GM21717 (cell line): ENCODE results near the gene SLC8A1.

Experiments
- ATAC-seq: cut with Tn5 transposase; IDR thresholded peaks from one replicate; pipeline ENCODE4 v1.9.1; 2021; ENCODE audit warnings: mild to moderate bottlenecking, moderate library complexity; ENCODE audit not compliant: unreplicated experiment

SLC8A1 gene

DNA sequence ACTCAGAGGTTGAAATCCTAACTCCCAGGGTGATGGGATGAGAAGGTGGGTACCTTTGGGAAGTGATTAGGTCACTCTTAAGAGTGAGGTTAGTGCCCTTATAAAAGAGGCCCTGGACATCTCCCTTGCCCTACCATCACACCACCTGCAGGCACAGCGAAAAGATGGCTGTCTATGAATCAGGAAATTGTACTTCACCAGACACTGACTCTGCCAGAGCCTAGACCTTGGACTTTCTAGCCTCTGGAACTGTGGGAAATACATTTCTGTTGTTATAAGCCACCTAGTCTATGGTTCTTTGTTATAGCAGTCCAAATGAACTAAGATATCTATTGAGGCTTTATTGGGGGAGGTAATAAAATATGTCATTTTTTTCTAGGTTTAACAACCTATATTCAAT is 203.6 kb downstream of the SLC8A1 start:
- ATAC-seq, result no peak

DNA sequence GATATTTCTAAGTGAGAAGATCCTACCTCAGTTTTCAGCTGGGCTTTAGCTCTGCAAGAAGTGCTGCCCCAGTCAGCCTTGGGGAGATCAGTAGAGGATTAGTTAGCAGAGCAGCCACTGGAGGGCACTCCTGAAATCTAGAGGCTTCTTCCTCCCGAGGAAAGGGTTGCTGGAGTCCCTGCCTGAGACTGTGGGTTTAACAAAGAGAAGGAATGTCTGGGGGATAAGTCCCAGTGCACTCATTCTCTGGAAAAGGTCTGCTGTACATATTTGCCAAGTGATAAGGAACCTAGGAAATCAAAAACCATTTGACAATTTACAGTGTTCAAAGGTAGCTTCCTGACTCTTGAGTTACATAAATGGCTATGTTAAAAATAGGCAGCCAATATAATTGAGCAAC is 207.2 kb downstream of the SLC8A1 start:
- ATAC-seq, result no peak

DNA sequence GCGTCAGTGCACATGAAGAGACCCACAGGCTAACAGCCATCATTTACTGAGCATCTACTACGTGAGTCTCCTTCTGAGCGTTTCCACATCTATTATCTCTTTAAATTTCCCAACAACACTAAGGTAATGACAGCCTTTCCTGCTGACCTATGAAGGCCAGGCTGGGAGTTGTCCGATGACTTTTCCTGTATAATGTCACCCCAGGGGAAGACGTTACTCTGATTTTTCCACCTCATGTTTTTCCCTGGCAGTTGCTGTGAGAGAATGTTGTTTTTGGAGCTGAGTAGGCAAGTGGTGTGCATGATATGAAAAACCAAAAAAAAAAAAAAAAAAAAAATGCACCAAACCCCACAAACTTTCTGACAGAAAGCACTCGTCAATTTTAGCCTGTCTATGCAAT is 207.6 kb downstream of the SLC8A1 start:
- ATAC-seq, result no peak

DNA sequence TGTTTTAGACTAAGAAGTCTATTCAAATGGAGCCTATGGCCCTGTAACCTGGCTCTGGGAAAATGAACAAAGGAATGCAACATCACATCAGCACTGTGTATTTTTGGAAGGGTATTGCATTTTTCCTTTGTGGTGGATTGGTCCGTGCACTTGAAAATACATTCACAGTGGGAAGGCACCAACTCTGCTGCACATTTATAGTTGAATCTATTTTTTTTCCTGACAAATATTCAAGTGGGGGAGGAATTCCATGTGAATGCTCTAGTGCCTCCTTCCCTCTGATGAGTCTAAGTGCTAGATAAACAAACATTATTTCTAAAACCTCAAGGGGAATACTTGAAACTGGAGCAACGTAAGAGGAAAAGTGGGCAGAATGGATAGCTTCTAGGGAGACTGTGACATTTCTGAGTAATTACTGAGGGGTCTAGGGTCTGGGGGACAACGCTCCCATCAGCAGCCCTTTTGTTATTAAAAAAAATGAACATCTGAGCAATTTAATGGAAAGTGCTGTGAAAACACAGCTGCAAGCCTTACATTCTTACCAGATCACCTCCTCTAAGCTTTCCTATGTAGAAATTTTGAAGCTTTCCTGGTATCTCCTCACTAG is 208.2 kb downstream of the SLC8A1 start:
- ATAC-seq, result no peak

DNA sequence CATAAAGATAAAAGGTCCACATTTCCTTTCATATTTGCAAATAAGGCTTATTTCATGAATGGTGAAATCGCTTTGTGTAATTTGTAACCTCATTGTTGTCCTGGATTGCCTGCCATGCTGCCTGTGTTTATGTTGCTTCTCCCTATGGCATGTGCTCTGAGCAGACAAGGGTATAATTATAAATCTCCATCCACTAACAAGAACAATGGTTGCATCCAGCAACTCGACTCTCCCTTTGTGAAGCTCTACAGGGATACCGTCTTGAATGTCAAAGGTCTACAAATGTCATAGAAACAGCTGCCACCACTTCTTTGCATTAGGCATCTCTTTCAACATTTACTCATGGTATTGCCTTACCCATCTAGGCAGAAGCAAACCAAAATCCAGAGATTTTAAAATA is 209.6 kb downstream of the SLC8A1 start:
- no peak for ATAC-seq

DNA sequence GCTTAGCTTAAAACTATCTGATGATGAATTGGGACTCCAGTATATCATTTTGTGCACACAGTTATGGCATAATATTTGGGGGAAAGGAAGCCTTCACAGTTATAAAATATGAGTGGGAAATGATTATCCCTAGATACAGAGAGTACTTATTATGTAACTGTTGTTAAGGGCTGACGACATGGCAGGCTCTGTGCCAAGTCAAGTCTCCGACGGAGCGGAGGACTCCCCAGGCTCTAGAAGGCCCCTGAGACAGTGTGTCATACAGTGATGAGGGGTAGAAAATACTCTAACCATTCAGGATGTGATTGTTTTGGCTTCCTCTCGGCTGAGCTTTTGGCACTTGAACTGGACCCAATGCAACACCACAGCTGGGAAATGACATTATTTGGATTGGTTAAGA is 211.8 kb downstream of the SLC8A1 start:
- ATAC-seq, result no peak

DNA sequence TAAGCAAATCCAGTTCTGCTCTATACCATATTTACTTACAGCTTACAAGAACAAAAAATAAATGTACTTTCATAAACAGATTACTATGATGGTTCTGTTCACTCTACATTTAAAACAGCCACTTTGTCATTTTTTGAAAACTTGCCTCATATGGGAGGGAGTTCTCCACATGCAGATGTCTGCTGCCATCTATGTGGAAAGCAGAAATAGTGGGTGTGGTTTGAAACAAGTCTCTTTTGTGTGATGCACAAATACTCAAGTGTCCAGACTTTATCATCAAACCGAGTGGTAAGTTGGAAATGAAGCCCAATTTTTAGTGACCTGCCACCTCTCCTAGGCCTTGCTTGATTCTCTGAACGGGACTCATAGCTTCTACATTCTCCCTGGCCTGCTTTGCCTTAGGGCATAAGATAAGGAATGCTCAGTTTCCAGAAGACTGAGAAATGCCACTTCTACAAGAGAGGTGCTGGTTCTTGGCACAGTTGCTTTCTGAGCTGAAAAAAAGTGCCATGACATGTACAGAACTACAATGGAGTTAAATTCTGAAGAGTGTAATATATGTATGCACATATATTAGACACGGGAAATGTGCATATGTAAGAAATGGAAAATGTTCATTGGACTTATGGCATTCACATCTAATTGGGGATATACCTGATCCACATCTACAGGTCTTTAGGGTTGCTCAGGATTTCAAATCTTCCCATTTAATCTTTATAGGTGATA is 221.0 kb downstream of the SLC8A1 start:
- no peak for ATAC-seq

DNA sequence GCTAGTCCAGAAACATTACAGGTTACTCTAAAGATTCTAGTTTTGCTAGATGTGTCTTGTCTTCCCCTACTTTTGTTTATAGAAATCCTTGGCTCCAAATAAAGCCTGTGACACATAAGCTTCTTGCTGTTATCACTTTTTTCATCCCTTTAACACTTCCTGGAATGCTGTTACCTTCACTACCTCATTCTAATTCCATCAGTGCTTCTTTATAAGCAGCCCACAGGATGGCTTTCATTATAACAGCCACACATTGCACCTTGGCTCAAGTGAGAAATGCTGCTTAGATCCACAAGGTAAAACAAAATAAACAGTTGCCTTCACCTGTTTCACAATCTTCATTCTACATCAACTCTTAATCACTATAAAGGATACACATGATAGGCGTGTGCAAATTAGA is 221.7 kb downstream of the SLC8A1 start:
- ATAC-seq, result no peak

DNA sequence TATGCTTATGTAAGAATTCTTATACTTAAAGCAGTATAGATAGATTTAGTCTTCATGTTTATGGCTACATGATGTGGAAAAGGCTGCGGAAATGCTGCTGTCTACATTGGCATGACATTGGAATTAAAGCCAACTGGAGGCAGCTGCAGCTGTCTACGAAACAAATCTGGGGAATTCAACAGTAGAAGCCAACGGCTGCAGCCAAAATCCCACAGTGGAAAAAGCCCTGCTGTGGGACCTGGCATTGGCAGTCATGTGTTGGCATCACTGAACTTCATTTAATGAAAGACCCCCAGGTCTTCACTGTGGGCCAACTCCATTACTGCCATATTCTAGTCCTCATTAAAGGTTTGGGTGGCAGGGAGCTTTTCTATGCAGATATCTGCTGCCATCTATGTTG is 223.6 kb downstream of the SLC8A1 start:
- ATAC-seq, result no peak

DNA sequence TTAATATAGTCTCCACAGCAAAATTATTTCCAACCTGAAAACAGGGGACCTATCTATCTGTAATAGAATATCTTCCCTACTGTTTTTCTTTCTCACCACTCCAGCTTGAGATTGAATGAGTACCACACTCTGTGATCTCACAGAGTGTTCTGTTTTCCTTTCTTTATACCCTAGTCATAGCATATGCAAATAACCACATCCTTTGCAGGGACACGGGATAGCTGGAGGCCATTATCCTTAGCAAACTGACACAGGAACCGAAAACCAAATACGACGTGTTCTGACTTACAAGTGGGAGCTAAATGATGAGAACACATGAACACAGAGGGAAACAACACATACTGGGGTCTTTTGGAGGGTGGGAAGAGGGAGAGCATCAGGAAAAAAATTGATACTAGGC is 224.7 kb downstream of the SLC8A1 start:
- ATAC-seq, result no peak

DNA sequence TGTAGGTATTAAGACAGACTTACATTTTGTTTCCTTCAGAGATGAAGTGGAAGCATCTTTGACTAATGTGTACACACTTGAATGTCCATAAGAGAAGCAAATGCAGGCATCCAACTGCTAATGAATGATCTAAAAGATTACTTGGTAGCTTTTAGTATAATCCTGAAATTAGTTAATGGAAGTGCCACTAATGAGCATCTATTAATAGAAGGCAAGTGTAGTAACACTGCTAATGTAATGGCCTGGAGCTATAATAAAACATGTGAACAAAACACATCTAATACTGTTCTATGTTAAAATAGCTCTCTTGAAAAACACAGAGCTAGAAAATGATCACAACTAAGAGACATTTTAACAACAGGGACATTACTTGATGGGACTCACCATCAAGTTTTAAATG is 225.3 kb downstream of the SLC8A1 start:
- ATAC-seq, result no peak

DNA sequence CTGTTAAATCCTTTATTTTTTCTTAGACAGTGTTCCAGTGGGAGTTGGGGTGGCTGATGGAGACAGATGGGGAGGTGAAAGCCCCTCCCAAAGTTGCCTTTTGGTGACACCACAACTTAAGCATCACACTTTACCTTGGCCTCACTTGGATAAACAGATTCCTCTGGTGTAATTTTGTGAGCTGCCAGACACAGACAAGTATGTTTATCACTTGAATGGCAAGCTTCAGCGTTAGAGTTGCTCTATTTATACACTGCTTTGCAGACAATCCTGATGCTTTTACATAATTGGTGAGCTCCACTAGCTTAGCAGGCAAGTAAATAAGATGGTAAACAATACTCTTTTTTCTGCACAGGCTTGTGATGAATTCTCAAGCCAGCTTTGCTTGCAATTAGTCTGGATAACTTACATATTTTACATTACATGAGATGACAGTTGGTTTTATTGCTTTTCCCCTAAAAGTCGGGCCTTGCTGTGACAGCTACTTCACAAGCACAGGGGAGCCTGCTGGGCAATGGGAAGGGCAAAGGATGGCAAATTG is 226.2 kb downstream of the SLC8A1 start:
- ATAC-seq, result no peak

DNA sequence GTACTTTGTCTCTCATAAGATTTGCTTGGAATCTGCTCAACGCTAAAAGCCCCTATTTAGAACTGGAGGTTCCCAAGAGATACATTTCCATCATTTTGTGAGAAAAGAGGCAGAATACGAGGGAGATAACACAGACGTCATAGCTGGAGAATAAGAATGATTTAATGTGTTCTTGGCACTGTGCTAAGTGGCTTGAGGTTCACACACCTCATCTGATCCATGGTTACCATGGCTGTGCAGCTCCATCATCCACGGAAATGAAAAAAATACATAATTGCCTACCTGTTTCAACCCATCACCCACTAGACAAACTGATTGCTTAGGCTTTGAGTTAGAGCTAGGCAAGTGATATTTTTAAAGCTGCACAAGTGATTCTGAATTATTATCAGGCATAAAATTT is 227.6 kb downstream of the SLC8A1 start:
- no peak for ATAC-seq

DNA sequence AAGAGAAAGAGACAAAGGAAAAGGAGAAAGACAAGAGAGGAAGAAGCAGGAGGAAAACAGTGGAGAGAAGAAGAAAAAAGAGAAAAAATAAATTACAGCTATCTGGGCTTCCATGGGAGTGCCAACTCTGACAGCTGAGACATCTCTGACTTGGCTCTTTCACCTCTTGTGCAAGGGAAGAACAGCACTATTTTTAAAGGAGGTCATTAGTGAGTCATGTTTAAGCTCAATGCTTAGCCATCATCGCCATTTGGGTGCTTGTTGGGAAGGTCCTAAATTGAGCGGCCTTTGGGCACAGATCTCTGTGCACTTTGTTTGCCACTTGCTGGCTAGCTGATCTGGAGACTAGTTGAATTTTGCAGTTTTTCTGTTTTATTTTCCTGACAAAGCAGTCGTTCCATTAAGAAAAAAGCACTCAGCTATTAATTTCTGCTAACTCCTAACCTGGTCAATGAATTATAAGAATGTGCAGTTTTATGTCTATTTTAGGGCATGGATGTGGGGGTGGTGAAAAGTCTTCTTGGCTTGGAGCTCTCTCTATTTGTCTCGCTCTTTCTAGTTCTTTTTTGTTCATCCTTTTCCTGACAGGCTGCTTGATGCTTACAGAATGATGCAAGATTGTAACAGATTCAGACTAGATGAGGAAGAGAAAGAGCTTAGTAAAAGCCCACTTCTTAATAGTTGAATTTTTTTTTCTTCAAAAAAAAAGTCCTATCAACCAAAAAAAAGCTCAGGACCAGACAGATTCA is 231.5 kb downstream of the SLC8A1 start:
- ATAC-seq, result no peak

DNA sequence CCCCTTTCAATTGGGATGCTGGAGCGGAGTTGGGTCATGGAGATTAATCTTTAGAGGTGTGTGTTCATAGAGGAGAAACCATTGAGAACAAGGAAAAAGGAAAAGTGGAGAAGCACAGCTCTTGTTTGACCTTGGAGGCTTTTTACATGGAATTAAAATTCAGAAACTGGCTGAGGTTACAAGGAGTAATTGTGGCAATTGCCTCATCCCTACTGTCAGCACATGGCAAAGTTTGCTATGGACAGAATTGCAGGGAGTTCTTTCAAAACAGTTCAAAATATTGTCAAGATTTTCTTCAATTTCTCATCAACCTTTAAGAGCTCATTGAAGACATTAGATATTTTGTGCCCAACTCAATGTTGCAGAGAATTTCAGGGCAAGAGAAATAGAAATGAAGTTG is 232.7 kb downstream of the SLC8A1 start:
- no peak for ATAC-seq

DNA sequence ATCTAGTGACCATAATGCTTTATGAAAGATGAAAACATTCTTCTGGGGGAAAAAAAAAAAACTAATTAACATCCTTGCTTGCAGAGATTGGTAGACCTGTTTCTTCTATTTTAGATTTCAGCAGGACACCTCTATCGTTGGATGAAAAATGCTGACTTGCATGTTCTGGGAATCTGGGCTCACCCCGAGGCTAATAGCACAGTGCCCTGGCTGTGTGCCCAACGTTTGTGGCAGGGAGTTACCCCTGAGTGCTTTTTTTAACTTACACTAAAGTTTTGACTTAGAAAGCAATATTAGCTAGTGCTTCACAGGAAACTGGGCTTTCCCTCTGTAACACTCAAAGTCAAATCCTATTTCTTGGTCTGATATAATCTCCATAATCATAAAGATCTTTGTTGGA is 233.2 kb downstream of the SLC8A1 start:
- ATAC-seq, result no peak

DNA sequence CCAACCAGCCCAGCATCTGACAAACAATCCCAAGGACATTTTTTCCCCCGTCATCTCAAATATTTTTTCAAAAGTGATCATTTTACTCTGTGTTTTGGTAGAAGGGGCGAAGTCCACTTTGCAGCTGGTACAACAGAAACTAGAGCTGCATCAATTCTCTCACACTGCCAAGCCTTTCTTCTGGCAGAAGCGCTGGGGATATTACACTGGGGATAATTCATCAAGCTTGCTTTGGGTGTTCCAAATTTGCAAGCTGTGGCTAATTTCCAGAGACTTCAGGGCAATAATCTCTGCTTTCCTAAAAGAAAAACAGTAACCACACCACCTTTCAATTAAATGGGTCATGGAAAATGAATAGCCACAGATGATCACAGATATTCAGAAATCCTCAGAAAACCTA is 238.3 kb downstream of the SLC8A1 start:
- no peak for ATAC-seq

DNA sequence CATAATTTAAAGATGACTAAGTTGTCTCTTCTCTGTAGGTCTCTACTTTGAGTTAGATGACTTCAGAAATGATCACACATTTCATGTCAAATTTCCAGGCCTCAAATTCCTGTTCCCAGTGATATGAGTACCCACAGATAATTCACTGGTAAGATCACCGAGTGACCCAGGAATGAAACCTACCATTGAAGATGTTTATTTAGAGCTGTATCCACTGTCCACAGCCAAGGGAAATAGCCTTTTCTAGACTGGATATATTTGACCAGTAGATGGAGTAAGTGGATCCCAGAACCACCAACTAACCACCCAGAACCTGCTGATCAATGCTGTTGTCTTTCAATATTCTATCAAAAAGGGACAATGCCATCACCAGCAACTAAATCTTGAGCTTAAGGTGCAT is 238.8 kb downstream of the SLC8A1 start:
- ATAC-seq, result no peak

DNA sequence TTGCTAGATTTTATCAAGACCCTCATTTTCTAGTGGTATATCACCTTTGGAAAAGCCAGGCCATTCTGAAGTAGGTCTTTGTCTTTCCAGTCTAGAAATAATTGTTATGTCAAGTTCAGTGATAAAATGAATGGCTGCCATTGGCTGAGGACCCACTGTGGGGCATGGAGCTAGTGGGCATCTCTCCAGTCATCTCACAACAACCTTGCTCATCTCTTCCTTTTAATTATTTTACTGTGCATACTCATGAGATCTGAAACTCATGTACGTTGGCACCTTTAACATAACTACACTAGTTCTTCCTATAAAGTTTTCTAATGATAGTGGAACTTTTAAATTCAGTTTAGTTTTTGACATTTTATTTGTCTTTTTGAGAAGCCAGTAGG is 240.9 kb downstream of the SLC8A1 start:
- ATAC-seq, result no peak

DNA sequence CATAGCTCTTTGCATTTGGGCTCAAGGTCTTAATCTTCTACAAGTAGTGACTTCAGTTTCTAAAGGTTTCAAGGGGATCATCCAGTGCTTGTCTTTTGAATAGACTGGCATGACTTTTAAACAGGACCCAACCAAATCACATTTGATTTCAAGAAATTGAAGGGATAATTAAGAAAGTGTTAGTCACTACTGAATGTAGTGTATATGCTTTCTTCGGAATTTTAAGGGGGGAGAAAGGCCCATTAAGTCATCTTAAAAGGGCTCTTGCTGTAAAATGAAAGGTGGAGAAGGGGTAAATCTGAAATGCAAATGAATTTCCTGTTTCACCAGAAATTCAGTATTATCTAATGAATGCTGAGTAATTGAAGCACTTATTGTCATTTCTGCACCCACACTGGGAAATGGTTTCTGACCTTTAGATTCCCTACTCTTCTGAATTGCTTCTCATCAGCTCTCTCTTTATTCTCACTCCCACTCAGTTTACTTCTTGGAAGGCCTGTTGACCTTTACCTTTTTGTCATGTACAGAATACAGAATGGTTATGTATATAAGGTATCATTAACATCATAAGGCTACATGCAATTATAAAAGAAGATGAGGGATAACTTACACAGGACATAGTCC is 241.4 kb downstream of the SLC8A1 start:
- no peak for ATAC-seq

DNA sequence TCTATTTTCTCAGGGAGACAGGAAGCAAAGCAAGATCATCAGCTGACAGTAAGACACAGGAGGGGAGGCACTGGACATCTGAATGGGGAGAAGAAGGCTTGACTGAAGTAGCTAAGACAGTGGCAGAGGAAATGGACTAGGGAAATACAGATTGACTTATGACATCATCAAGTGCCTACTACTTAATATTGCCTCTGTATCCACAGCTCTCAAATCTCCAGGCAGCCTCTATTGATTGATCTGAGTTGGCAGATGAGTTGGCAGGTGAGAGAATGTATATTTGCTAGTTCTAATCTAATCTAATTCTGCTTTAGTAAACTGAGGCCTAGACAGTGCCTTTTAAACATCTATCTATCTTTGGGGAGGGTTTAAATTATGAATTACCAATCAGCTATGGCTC is 242.1 kb downstream of the SLC8A1 start:
- no peak for ATAC-seq

DNA sequence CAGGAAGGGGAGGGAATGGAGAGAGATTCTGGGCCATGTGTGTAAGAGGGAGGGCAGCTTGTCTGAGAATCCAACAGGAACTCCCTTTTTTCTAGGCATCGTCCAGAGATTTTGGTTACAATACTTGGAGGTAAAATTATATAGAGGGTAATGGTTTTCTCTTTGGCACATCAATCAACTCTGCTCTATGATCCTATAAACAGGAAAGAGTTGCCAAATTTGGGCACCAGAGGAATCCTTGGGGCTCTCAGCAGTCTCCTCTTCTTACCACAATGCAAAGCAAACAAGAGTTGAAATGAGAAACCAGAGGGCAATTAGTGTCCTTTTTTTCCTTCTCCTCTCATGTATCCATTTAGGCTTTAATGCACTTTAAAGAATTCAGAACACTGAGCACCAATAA is 243.4 kb downstream of the SLC8A1 start:
- ATAC-seq, result no peak
